Activated CD8-positive, alpha-beta memory T cell treated with anti-CD3 and anti-CD28 coated beads for 24 hours (primary cell): ENCODE data around the gene DDX51.

Source experiments
- DNase-seq: peaks from one replicate; pipeline ENCODE4 v3.0.0-alpha.2; 2020

The DDX51 gene

GRCh38 chr12:132178801-132179401 lies 34.8 kb upstream of the DDX51 start:
- DNase-seq = no peak

GRCh38 chr12:132178316-132178715 lies 34.2 kb upstream of the DDX51 start:
- DNase-seq = no peak

- DNase-seq = no peak
These were observed 32.9 kb upstream of the DDX51 start for GRCh38 chr12:132176920-132177551.

- DNase-seq = no peak
These were observed 32.3 kb upstream of the DDX51 start for GRCh38 chr12:132176385-132176919.

DNA sequence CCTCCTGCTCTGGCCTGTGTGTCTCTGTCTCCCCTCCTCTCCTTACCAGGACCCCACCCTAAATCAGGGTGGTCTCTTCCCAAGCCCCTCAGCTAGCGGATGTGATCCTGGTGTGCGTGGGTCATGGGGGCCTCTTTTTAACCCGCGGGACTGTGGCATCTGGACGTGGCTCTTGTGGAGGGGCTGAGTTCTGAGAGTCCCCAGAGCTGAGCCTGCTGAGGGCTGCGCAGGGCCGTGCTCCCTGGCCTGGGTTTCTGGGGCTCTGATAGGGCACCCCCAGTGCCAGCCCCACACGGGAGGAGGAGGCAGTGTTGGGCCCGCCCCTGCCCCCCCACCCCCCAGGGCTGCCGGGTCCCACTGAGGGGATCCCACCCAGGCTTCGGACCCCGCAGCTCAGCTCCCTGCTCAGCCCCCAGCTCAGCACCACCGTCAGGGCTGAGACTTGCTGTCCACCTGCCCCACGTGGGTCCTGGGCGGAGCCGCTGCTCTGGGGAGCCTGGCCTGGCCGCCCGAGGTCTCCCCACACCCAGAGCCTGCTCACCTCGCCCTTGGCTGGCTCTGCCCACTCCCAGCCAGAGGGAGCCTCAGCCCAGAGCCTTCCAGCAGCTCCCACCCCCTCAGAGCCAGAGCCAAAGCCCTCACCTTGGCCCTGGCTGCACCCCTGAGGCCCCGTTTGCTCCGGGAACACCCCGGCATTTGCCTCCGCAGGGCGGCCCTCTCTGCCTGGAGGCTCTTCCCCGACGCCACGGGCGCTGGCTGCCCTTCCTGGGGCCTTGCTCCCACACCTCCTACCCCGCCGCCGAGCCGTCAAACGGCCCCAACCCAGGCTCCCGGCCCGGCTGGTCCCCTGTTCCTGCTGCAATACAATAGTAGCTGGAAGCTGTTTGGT lies 31.6 kb upstream of the DDX51 start:
- no peak for DNase-seq

- no peak for DNase-seq
These were observed 30.8 kb upstream of the DDX51 start for GRCh38 chr12:132174839-132175490.

GRCh38 chr12:132174015-132174838 lies 30.1 kb upstream of the DDX51 start:
- no peak for DNase-seq

DNA sequence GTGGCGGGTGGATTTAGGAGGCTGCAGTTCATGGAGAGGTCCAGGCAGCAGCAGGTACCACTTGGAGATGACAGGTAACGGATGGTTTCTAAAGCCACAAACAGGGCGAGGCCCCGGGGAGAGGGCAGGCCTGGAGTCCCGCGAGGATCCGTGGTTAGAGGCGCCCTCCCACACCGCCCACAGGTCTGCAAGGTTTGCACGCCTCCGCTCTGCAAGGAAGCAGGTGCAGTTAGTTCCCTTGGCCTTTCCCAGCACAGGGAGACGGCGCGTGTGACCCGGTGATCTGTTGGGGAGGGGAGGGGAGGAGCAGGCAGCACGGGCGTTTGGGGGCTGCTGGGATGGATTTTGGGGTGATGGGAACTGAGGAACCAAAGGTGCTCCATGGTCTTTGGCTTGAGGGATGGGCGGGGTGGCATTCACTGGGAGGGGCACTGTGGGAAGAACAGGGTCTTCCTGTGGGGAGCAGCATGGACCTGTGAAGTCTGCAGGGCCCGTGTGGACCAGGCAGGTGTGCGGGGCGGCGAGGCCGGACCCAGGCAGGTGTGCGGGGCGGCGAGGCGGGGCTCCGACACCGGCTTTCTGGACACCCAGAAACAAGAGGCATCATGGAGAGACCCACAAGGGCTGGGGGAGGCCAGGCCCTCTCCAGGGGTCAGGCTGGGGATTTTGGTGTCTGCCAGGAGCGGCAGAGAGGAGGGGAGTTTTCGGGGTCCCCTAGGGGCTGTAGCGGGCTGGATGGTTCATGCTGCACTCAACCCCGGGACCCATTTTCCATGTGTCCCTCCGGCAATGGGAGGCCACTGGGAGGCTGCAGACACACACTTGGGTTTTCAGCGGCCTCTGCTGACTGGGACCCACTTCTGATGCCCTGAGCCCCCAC lies 29.3 kb upstream of the DDX51 start:
- no peak for DNase-seq

DNA sequence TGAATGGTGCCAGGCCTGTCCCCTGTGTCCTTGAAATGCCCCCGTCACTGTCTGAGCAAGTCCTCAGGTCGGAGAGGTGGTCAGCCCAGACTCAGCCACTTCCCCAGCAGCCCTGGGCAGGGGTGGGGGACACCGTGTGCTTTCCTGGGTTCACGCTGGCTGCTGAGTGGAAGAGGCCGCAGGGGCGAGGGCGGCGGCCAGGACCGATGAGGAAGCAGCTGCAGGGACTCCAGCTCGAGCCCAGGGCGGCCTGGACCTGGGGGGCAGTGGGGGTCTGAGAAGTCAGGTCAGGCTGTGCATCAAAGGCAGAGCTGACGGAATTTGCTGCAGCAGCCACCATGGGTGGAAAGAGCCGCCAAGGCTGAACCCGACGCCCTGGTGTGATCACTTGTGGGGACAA lies 28.5 kb upstream of the DDX51 start:
- no peak for DNase-seq

DNA sequence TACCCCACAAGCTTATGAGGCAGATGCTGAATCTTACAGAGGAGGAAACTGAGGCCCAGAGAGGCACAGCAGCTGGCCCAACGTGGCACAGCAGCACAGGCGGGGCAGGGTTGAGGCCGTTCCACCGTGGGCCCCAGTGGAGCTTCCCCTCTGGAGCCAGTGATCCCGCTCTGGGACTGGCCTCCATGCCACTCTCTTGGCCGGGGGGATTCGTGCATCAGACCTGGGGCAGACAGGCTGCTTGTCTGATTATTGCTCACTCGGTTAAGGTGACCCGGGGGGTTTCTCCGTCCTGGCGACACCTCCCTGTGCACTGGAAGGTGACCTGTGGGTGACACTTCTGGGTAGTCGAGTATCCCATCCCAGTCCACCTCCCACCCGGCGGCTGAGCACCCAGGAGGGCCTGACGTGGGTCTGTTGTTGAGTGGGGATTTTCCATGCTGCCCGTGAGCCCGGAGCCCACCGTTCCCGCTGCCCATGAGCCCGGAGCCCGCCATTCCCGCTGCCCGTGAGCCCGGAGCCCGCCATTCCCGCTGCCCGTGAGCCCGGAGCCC lies 27.9 kb upstream of the DDX51 start:
- no peak for DNase-seq

DNA sequence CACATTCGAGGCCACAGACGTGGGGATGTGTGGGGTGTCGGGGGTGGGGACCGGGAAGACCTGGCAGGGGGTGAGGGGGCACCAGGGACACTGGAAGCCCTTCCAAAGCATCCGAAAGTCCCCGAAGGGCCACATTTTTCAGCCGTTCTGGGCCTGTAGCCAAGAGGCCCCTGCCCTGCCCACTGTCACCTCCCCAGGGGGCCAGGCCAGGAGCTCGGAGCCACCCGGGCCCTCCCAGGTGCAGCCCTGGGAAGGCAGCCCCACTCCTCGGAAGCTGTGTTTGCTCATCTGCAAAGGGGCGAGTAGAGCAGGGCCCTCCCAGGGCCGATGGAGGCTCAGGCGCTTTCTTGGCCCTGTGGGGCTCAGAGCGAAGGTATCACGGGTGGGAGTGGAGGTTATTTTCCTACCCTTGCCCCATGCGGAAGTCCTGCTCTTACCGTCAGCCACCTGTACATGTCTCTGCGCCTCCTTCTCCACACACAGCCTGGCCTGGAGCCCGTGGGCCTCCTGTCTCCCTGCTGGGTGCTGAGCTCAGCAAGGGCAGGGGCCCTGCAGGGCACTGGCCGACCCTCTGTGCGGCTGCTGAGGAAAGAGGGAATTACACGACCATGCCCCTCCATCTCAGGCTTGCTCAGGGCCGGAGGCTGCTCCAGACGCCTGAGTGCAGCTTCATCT lies 27.3 kb upstream of the DDX51 start:
- DNase-seq = no peak

DNA sequence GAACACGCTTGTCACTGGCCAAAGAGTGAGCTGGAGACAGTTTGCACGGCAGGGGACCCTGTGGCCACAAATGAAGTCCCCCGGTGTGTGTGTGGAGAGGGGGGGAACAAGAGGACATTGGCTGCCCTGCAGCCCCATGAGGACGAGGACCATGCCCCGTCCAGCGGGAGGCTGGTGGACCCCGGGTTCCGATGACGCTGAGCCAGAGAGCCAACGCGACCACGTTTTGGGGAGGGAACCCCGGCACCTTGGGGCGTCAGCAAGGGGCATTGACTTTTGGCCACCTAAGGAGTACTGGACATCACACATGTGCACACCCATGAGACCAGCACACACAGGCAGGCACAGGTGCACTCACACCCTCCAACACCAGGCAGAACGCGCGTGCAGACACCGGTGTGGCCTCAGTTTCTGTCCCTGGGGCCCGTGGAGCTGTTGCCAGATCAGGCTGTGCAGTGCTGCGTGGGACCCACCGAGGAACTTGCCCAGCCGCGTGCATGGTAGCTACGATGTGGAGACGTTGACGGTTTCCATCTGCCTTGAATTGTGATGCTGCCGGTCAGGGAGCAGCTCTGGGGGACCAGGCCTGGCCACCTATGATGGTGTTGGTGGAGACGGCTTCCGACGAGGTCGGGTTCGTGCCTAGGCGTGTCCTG lies 26.6 kb upstream of the DDX51 start:
- no peak for DNase-seq

- DNase-seq = no peak
These were observed 26.0 kb upstream of the DDX51 start for GRCh38 chr12:132170094-132170636.

DNA sequence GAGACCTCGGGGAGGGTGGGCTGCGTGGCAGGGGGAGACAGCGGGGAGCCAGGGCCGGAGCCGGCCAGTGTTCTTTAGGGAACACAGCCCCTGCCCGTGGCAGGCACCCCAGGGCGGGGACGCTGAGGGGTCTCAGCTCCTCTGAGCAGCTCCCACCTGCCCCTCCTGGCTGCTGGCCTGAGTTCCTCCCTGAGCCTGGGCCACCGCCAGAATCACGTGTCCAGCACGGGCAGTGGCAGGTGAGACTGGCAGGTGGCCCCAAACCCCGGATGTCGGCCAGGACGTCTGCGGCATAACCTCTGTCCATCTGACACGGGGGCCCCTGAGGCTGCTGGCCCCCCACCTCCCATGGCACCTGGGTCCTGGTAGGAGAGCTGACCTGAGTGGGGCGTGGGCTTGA lies 25.3 kb upstream of the DDX51 start:
- DNase-seq = no peak

DNA sequence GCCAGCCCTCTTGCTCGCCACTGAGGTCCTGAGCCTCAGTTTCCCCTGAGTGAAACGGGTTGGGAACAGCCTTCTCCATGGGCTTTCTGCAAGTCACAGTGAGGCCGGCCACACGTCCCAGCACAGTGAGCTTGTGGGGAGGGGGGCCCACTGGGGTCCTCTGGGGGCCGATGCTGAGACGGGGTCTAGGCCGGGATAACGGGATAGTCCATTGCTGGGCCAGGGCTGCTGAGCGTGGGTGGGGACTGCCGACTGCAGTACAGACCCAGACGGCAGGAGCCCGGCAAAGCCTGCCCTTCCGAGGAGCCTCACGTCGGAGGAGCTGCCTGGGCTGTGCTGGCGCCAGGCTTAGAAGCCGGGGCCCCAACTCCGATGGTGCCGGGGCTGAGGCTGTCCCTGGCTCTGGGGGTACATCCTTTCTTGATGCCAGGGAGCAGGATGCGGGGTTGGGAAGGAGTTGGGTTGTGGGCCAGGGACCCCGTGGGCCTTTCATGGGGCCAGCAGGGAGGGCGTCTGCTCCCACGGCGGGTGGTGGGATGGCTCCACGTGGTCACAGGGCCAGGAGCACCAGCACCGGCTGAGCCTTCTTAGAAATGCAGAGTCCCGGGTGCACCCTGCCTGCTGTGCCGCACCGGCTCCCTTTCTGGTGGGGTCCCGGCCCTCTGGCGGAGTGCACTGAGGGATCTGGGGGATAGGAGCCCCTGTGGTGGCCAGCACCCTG lies 24.4 kb upstream of the DDX51 start:
- DNase-seq = no peak

DNA sequence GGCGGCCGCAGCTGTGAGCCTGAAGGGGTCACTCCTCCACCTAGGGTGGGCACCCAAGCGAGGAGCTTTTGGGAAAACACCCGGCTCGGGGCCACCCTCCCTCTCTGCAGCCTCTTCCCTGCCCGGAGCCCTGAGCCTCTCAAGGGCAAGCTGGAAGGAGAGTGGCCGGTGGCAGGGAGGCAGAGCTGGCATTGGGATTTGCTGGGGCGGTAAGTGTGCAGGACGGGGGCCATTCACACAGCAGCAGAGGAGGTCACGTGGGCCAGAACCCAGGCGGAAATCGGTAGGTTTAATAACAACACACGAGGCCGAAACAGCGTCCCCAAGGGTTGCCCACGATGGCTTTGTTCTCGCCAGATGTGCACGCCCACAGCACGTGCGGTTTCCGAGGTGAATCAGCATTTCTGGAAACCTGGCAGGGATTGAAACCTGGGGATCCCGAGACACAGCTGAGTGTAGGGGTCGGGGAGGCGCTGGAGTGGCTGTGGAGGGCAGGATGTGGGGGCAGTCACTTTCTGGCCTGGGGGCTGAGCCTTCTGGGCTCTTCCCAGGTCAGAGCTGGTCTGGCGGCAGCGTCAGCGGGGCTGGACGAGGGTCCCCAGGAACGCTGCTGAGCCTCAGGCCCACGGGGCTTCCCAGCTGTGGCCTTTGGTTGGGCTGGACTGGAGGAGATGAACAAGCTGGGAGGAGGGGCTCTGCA lies 23.6 kb upstream of the DDX51 start:
- DNase-seq = no peak

DNA sequence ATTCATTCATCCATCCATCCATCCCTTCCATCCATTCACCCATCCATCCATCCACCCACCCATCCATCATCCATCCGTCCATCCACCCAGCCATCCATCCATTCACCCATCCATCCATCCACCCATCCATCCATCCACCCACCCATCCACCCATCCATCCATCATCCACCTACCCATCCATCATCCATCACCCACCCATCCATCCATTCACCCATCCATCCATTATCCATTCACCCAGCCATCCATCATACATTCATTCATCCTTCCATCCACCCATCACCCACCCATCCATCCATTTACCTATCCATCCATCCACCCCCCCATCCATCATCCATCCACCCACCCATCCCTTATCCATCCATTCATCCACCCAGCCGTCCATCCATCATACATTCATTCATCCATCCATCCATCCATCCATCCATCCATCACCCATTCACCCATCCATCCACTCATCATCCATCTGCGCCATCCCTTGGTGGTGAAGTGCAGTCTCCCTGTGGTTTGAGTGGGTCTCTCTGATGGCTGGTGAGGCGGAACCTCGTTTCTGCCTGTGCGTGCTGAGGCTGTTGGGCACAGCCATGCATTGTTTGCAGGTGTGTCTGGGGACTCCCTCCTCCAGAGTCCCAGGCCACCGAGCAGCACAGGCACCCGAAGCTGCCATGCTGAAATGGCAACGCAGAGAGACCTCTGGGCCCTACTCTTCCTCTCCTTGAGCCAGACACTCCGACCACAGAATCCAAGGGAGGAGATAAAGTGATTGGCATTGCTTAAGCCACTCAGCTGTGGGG lies 22.9 kb upstream of the DDX51 start:
- DNase-seq = no peak
